SK-N-SH treated with all-trans-retinoic acid at 6 μM for 48 hours (cell line): ENCODE results near the gene SPACA6.

ENCODE experiments used
- CSRNP3 ChIP-seq: fragments of 250-450 bp; sonication (Bioruptor Pico); IDR thresholded peaks from 2 replicates; pipeline ENCODE4 v1.5.1; 2021; ENCODE audit warnings: mild to moderate bottlenecking, moderate library complexity
- ISL1 ChIP-seq: fragments of 250-450 bp; sonication (Bioruptor Pico); IDR thresholded peaks from 2 replicates; pipeline ENCODE4 v2.1.2; 2022; ENCODE audit warnings: mild to moderate bottlenecking, moderate library complexity
- PATZ1 ChIP-seq: fragments of 250-450 bp; sonication (Bioruptor Pico); IDR thresholded peaks from 2 replicates; pipeline ENCODE4 v1.8.0; 2020; ENCODE audit warnings: mild to moderate bottlenecking, moderate library complexity, borderline replicate concordance
- PPARA ChIP-seq: fragments of 250-450 bp; sonication (Bioruptor Pico); IDR thresholded peaks from 2 replicates; pipeline ENCODE4 v1.5.0; 2020; ENCODE audit warnings: mild to moderate bottlenecking, borderline replicate concordance
- ZFP30 ChIP-seq: fragments of 450-650 bp; formaldehyde crosslinking; IDR thresholded peaks from 2 replicates; pipeline ENCODE4 v1.5.0; 2022; ENCODE audit warnings: mild to moderate bottlenecking, moderate library complexity

GRCh38 chr19:51708811-51709210 lies 15.7 kb downstream of the SPACA6 start:
- no peak for TF ChIP-seq PATZ1
- TF ChIP-seq PPARA (CRISPR knock-in tag): no peak
- no peak for TF ChIP-seq CSRNP3 (CRISPR knock-in tag)
- no peak for TF ChIP-seq ZFP30 (CRISPR knock-in tag)
- no peak for TF ChIP-seq ISL1
